ENCODE data around the gene SSRP1. TPM values are rescaled to one million over a fixed set of nuclear protein-coding genes. Genes with fewer than 3 reads are reported as not detected.

The SSRP1 gene
- polyA plus RNA-seq, 2 of the 4 experiments (the other 2 are of a cell fraction) = 288 to 357 TPM

DNA sequence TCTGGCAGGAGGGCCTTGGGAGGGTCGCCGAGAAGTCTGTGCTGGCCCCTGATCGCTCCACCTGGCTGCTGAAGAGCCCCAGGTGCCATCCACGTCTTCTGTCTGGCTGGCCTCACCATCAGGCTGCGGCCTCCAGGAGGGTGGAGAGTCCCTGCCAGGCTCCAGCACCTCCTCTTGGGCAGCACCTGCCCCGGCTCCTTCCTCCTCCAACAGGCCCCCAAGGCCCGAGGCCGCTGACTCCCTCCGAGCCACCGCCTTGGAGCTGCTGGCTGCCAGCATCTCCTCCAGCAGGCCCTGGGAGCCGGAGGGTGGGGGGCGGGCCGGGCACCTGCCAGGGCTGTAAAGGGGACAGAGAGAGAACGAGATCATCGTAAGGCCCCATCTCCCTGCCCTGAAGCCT is 33.2 kb downstream of the SSRP1 start:
- DNase-seq (ENCODE audit: low read depth in 1 of 2, low spot score in 1 of 2) (no peak), FAIRE-seq (no peak), ATAC-seq (no peak)
- TF ChIP-seq CEBPB (IDR thresholded peaks at IDR 0.05) (no peak), RARB (CRISPR knock-in tag; IDR thresholded peaks at IDR 0.05) (no peak), KDM5A (IDR thresholded peaks at IDR 0.05) (no peak), ZSCAN20 (CRISPR knock-in tag; IDR thresholded peaks at IDR 0.05) (no peak), CBX2 (IDR thresholded peaks at IDR 0.05; ENCODE audit: borderline replicate concordance, low read depth) (no peak), MYC (IDR thresholded peaks at IDR 0.05; ENCODE audit: borderline replicate concordance, low read length) (no peak), REST (IDR thresholded peaks at IDR 0.05) (no peak), NR3C1 (IDR thresholded peaks at IDR 0.05) (no peak), RNF2 (IDR thresholded peaks at IDR 0.05; ENCODE audit: borderline replicate concordance, low read depth) (no peak), EHF (CRISPR knock-in tag; IDR thresholded peaks at IDR 0.05) (no peak), ZNF302 (CRISPR knock-in tag; IDR thresholded peaks at IDR 0.05) (no peak), SREBF2 (IDR thresholded peaks at IDR 0.05) (no peak), NFE2L2 (conservative IDR thresholded peaks at IDR 0.05; ENCODE audit: low read length) (no peak), HDAC2 (IDR thresholded peaks at IDR 0.05) (no peak), NPAS2 (CRISPR knock-in tag; IDR thresholded peaks at IDR 0.05; ENCODE audit: borderline replicate concordance) (no peak), GATA3 (IDR thresholded peaks at IDR 0.05; ENCODE audit: borderline replicate concordance) (no peak), BHLHE40 (IDR thresholded peaks at IDR 0.05; ENCODE audit: low read depth, low read length) (no peak)
- TF ChIP-seq, protein P1, sequence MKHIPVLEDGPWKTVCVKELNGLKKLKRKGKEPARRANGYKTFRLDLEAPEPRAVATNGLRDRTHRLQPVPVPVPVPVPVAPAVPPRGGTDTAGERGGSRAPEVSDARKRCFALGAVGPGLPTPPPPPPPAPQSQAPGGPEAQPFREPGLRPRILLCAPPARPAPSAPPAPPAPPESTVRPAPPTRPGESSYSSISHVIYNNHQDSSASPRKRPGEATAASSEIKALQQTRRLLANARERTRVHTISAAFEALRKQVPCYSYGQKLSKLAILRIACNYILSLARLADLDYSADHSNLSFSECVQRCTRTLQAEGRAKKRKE (CRISPR knock-in tag; IDR thresholded peaks at IDR 0.05; ENCODE audit: low read depth) = no peak
- H3K4me1 ChIP-seq = peaks cover 16% of the 10 kb centered on the region
- ChIA-PET POLR2A (no interaction called here), CTCF (interaction anchor here (2.0 kb wide), 1 partner anchor 9 kb away, joined by 5 read pairs; no protein-coding TSS in a partner anchor)
- H3K27ac ChIP-seq = no peak overlapping the region
- H3K4me2 ChIP-seq = no peak overlapping the region
- peaks cover 17% of the 10 kb centered on the region for H3K9me3 ChIP-seq
- H3K4me3 ChIP-seq = no peak overlapping the region
- WGBS (ENCODE audit: missing lambda C conversion rate) = 95% methylated on average over 4 of the region's 15 CpGs

DNA sequence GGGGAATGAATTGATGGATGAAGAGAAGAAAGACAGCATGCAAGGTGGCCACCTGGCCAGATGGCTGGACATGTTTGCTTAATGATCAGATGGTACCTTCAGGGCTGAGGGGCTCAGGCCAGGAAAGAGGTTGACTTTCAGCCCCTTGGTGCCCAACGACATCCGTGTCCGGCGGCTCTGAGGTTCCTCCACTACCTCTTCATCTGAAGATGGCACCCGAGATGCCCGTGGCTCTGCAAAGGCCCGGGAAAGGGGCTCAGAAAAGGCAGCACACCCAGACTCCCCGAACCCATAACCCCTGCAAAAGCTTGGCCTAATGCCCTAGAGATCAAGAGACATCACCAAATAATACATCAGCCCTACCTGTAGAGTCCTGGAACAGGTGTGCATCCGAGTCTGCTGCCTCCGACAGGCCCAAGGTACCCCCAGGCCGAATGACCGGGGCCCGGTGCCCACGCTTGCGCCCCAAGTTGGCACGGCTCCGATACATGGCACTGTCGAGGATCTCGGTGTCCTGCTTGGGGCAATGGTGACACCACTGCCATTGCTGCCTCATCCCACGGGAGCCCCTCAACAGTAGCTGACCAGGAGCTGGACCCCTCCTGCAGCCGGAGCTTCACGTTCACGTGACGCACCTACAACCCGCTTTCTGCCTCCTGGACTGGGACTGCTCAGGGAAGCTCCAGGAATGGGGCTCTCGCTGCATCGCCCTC is 33.8 kb downstream of the SSRP1 start:
- TF ChIP-seq ZNF302 (CRISPR knock-in tag; IDR thresholded peaks at IDR 0.05) (no peak), E2F6 (IDR thresholded peaks at IDR 0.05; ENCODE audit: borderline replicate concordance, low read depth) (no peak)
- POLR2A ChIA-PET = no interaction called here
- Histone ChIP-seq H3K4me2 (no peak overlapping the region), H3K4me3 (no peak overlapping the region), H3K4me1 (peaks cover 11% of the 10 kb centered on the region), H3K9me3 (peaks cover 17% of the 10 kb centered on the region), H3K27ac (no peak overlapping the region)
- 96% methylated on average over 26 of the region's 27 CpGs for WGBS (ENCODE audit: missing lambda C conversion rate)
- FAIRE-seq = no peak
- no peak for DNase-seq (ENCODE audit: low read depth in 1 of 2, low spot score in 1 of 2)
- CTCF ChIA-PET = interaction anchor here (0.9 to 2.0 kb wide), 2 partner anchors 8 to 461 kb away, joined by 3 to 5 read pairs; no protein-coding TSS in a partner anchor
- ATAC-seq = no peak

All from A549 (cell line).